GM19238 (cell line): ENCODE measurements around the gene PYM1.
"Not testable (repeated sequence)": the region's sequence is repeated elsewhere in the genome, so short reads cannot be mapped to it uniquely, and the experiment has no call there.

Source experiments
- DNase-seq: peaks from one replicate; pipeline ENCODE4 v3.0.0; 2011; ENCODE audit warnings: low spot score; ENCODE audit not compliant: insufficient read length

PYM1 gene

GRCh38 chr12:55940065-55940732 is 12.5 kb upstream of the PYM1 start:
- DNase-seq, result peak; percentile 80

GRCh38 chr12:55938826-55939501 is 11.3 kb upstream of the PYM1 start:
- DNase-seq, result no peak

GRCh38 chr12:55937981-55938380 is 10.3 kb upstream of the PYM1 start:
- DNase-seq, result no peak

GRCh38 chr12:55935738-55936151 is 8.1 kb upstream of the PYM1 start:
- no peak for DNase-seq

GRCh38 chr12:55934773-55935172 is 7.1 kb upstream of the PYM1 start:
- no peak for DNase-seq

- DNase-seq, result no peak
These were observed 6.4 kb upstream of the PYM1 start for GRCh38 chr12:55933799-55934742.

GRCh38 chr12:55933169-55933798 is 5.6 kb upstream of the PYM1 start:
- no peak for DNase-seq

GRCh38 chr12:55932551-55932910 is 4.8 kb upstream of the PYM1 start:
- peak; percentile 20 for DNase-seq

- peak; percentile 41 for DNase-seq
These were observed 4.3 kb upstream of the PYM1 start for GRCh38 chr12:55931780-55932550.

GRCh38 chr12:55931317-55931779 is 3.7 kb upstream of the PYM1 start:
- no peak for DNase-seq

GRCh38 chr12:55930771-55931316 is 3.1 kb upstream of the PYM1 start, which contains the start of gene DGKA:
TSS of gene DGKA (plus strand) at chr12:55931162. CDS start at chr12:55936504, 5,342 bp downstream.
- peak; percentile 70 for DNase-seq

GRCh38 chr12:55929306-55929791 is 1.7 kb upstream of the PYM1 start:
- DNase-seq, result peak; percentile 87

GRCh38 chr12:55926738-55927587 is 731 bp downstream of the PYM1 start:
- peak; percentile 79 for DNase-seq

- DNase-seq, result no peak
These were observed 1.6 kb downstream of the PYM1 start for GRCh38 chr12:55925870-55926737.

GRCh38 chr12:55925371-55925770 is 2.3 kb downstream of the PYM1 start:
- DNase-seq, result no peak

- not testable (repeated sequence) for DNase-seq
These were observed 4.0 kb downstream of the PYM1 start for GRCh38 chr12:55923648-55924047.

- DNase-seq, result no peak
These were observed 5.6 kb downstream of the PYM1 start for GRCh38 chr12:55922126-55922525.

- DNase-seq, result not testable (repeated sequence)
These were observed 8.7 kb downstream of the PYM1 start for GRCh38 chr12:55919032-55919431.
